HepG2 (cell line): Measurements from ENCODE around the gene RERE. TPM values are rescaled to one million over a fixed set of nuclear protein-coding genes. Genes with fewer than 3 reads are reported as not detected.

ENCODE experiments used
- ATAC-seq: fragments of 200-7000 bp; cut with Tn5 transposase; 3 replicates; pipeline ENCODE4 v1.9.1; 2020; ENCODE audit warnings: mild to moderate bottlenecking, moderate library complexity
- BruUV-seq: library from RNA; stranded (reverse); fragments of 400-500 nt; replicated peaks from 2 replicates; lab custom pipeline; 2021; lab: Mats Ljungman, UMichigan
- CTCF ChIA-PET: fragments of 300-600 bp; formaldehyde crosslinking; extraction: SDS; loops from one replicate; lab custom pipeline; 2021; ENCODE audit warnings: low total read pairs, inconsistent platforms, low intra/inter-chr PET ratio; lab: Yijun Ruan, JAX
- POLR2A ChIA-PET: fragments of 350-600 bp; sonication (Branson Sonifier 250); formaldehyde crosslinking; loops from one replicate; lab custom pipeline; 2020; ENCODE audit warnings: antibody characterized with exemption, inconsistent platforms; lab: Yijun Ruan, JAX
- DNase-seq: peaks from one replicate; pipeline ENCODE4 v3.0.0-alpha.2; 2015; ENCODE audit warnings: low spot score
- FAIRE-seq: peaks from 3 replicates; lab custom pipeline; 2011; peaks lifted over from hg19 to GRCh38; lab: Jason Lieb, UNC
- H2AFZ ChIP-seq: one replicate; pipeline ENCODE4 v1.6.1; 2011; ENCODE audit warnings: low read length, inconsistent platforms
- H3K27ac ChIP-seq: fragments of 300-600 bp; 3 replicates; pipeline ENCODE4 v1.8.0; 2011; ENCODE audit warnings: mixed run types, mild to moderate bottlenecking, mixed read lengths, low read length, inconsistent platforms; ENCODE audit not compliant: insufficient read depth; ENCODE audit errors: extremely low read length
- H3K27me3 ChIP-seq, 2 experiments: fragments of 200-600 bp in 1 of 2; 2 replicates in 1 of 2; 3 replicates in 1 of 2; pipeline versions ENCODE4 v1.6.0 to v1.8.0; 2011; ENCODE audit warnings: low read length in 2 of 2, mild to moderate bottlenecking in 2 of 2, moderate library complexity in 2 of 2, inconsistent platforms in 1 of 2; ENCODE audit not compliant: insufficient read depth in 2 of 2, control insufficient read depth in 1 of 2
- H3K36me3 ChIP-seq, 2 experiments: fragments of 200-600 bp in 1 of 2; replicated peaks in 1 of 2; 2 replicates in 1 of 2; 3 replicates in 1 of 2; pipeline versions ENCODE4 v1.5.1 to v1.8.0; 2011; ENCODE audit warnings: low read length in 2 of 2, inconsistent platforms in 1 of 2; ENCODE audit not compliant: insufficient read depth in 2 of 2, control insufficient read depth in 1 of 2
- H3K4me1 ChIP-seq: 2 replicates; pipeline ENCODE4 v1.5.1; 2012; ENCODE audit warnings: low read length, inconsistent platforms; ENCODE audit not compliant: insufficient read depth
- H3K4me2 ChIP-seq: 2 replicates; pipeline ENCODE4 v1.6.0; 2011; ENCODE audit warnings: low read depth, low read length, inconsistent platforms
- H3K4me3 ChIP-seq, 3 experiments: fragments of 200-600 bp in 1 of 3; sonication (generic), shearing (Covaris generic) in 1 of 3; replicated peaks in 1 of 3; 2 replicates each; pipeline ENCODE4 v1.5.1; 2011 to 2016; ENCODE audit warnings: low read length in 3 of 3, inconsistent platforms in 2 of 3, low read depth in 2 of 3, mild to moderate bottlenecking in 2 of 3, control low read depth in 1 of 3, mixed read lengths in 1 of 3; ENCODE audit not compliant: insufficient read depth in 1 of 3
- H3K79me2 ChIP-seq: one replicate; pipeline ENCODE4 v1.6.1; 2011; ENCODE audit warnings: low read length, inconsistent platforms; ENCODE audit not compliant: insufficient read depth
- H3K9ac ChIP-seq: 2 replicates; pipeline ENCODE4 v1.6.0; 2011; ENCODE audit warnings: mild to moderate bottlenecking, low read depth, low read length, inconsistent platforms; ENCODE audit not compliant: insufficient read depth
- H3K9me3 ChIP-seq: 2 replicates; pipeline ENCODE4 v1.5.1; 2012; ENCODE audit warnings: mild to moderate bottlenecking, low read length
- H4K20me1 ChIP-seq: 2 replicates; pipeline ENCODE4 v1.6.0; 2011; ENCODE audit warnings: inconsistent platforms, mild to moderate bottlenecking, low read length, moderate library complexity; ENCODE audit not compliant: insufficient read depth
- KDM2A ChIP-seq: sonication (generic); formaldehyde crosslinking; IDR thresholded peaks from 2 replicates; pipeline ENCODE4 v1.4.0; 2020; ENCODE audit warnings: low read depth, missing genetic modification reagents, borderline replicate concordance
- MED8 ChIP-seq: sonication (generic); formaldehyde crosslinking; IDR thresholded peaks from 2 replicates; pipeline ENCODE4 v1.8.1; 2023; ENCODE audit warnings: mild to moderate bottlenecking, missing genetic modification reagents; ENCODE audit not compliant: insufficient replicate concordance
- SIN3B ChIP-seq: fragments of 150-350 bp; IDR thresholded peaks from 2 replicates; pipeline ENCODE4 v1.6.1; 2014; ENCODE audit warnings: low read length
- ZBTB43 ChIP-seq: sonication (generic); formaldehyde crosslinking; conservative IDR thresholded peaks from 2 replicates; pipeline ENCODE4 v1.4.0; 2020; ENCODE audit warnings: missing genetic modification reagents
- ZNF121 ChIP-seq: sonication (generic); formaldehyde crosslinking; IDR thresholded peaks from 2 replicates; pipeline ENCODE4 v1.5.0; 2020; ENCODE audit warnings: mild to moderate bottlenecking, missing genetic modification reagents
- ZNF331 ChIP-seq: sonication (generic); formaldehyde crosslinking; IDR thresholded peaks from 2 replicates; pipeline ENCODE4 v1.4.0; 2020; ENCODE audit warnings: missing genetic modification reagents
- ZNF678 ChIP-seq: sonication (generic); formaldehyde crosslinking; IDR thresholded peaks from 2 replicates; pipeline ENCODE4 v1.4.0; 2020; ENCODE audit warnings: mild to moderate bottlenecking, missing genetic modification reagents
- ZXDC ChIP-seq: sonication (generic); formaldehyde crosslinking; IDR thresholded peaks from 2 replicates; pipeline ENCODE4 v1.5.0; 2020; ENCODE audit warnings: mild to moderate bottlenecking, missing genetic modification reagents
- WGBS: methylation state at CpG from one replicate; pipeline ENCODE4 v1.1.6; 2017; ENCODE audit warnings: low lambda C conversion rate; 5-methylcytosine and 5-hydroxymethylcytosine counted together
- in situ Hi-C: cut with HindIII; loops from 2 replicates; pipeline ENCODE4 v1.10.0; 2017; ENCODE audit warnings: low pct_unique_long_range_greater_than_20kb; ENCODE audit not compliant: extremely low pct_ligation_motif_present
- intact Hi-C: fragments of 100-400 bp; cut with micrococcal nuclease; formaldehyde crosslinking; loops from one replicate; pipeline ENCODE4 v1.10.0; 2022; ENCODE audit not compliant: unreplicated experiment
- polyA plus RNA-seq, 8 experiments: library from polyadenylated mRNA; depleted of rRNA in 3 of 8; stranded (reverse) in 7 of 8; unstranded in 1 of 8; fragments of >200 nt; fragmentation: Illumina TruSeq in 4 of 8; extraction: Trizol in 4 of 8; gene quantifications; 2 replicates each; pipeline versions ENCODE4 v1.2.1 to v1.2.3, GENCODE V29; 2011 to 2016; ENCODE audit warnings: low read depth in 4 of 8, missing spikeins in 1 of 8, mixed read lengths in 1 of 8; ENCODE audit not compliant: insufficient read depth in 1 of 8
- total RNA-seq, 5 experiments: library from RNA; depleted of rRNA; stranded (reverse); fragments of >200 nt; fragmentation: Illumina TruSeq; extraction: Trizol; gene quantifications; 2 replicates each; pipeline ENCODE4 v1.2.3, GENCODE V29; 2016; ENCODE audit warnings: low read depth in 1 of 5

The RERE gene
- total and polyA plus RNA-seq, 2 of the 13 experiments (the other 11 are each of a cell fraction or from before 2014, with no cell fraction given) = 18.3 to 21.9 TPM

GRCh38 chr1:8646189-8646588 lies 171.3 kb downstream of the RERE start:
- no peaks in the 10 kb centered on the region for H3K27me3 ChIP-seq

More at GRCh38 chr1:8646189-8646588, 171.3 kb downstream of the RERE start:
- ATAC-seq (no peak), FAIRE-seq (no peak), DNase-seq (no peak)
- intact Hi-C loops = no loop called here
- Histone ChIP-seq H3K4me2 (no peak overlapping the region), H2AFZ (no peak overlapping the region), H3K9me3 (no peaks in the 10 kb centered on the region), H3K9ac (no peak overlapping the region), H3K4me1 (peaks cover 63% of the 10 kb centered on the region), H3K27ac (no peak overlapping the region), H3K4me3 (no peak overlapping the region), H4K20me1 (peaks cover 55% of the 10 kb centered on the region), H3K36me3 (peaks cover 0 to 16% of the 10 kb centered on the region in 2 experiments; a peak in 4 of 5 replicates), H3K79me2 (peaks cover 95% of the 10 kb centered on the region)
- in situ Hi-C loops = no loop called here
- POLR2A ChIA-PET = no interaction called here
- no TSS peak for BruUV-seq
- CTCF ChIA-PET = no interaction called here
- TF ChIP-seq ZXDC (no peak), ZBTB43 (no peak), SIN3B (no peak), KDM2A (CRISPR knock-in tag) (no peak), ZNF121 (CRISPR knock-in tag) (0 out of 2 replicates have a peak, but pooled peaks have one; percentile 20), MED8 (CRISPR knock-in tag) (no peak), ZNF678 (CRISPR knock-in tag) (no peak), ZNF331 (CRISPR knock-in tag) (no peak)
- WGBS = 98% methylated on average over 6 of the region's 6 CpGs
